HEK293 (cell line): ENCODE data around the gene SAMD8.

Experiments
- CTCF ChIA-PET: fragments of 350-600 bp; formaldehyde crosslinking; extraction: SDS; loops from one replicate; lab custom pipeline; 2021; ENCODE audit warnings: antibody characterized with exemption; lab: Yijun Ruan, JAX
- POLR2A ChIA-PET: fragments of 300-600 bp; formaldehyde crosslinking; extraction: SDS; loops from one replicate; lab custom pipeline; 2020; ENCODE audit warnings: antibody characterized with exemption, inconsistent platforms; lab: Yijun Ruan, JAX
- H3K27ac ChIP-seq: fragments of 200-500 bp; sonication (Bioruptor generic); 2 replicates; pipeline ENCODE4 v1.5.1; 2014; ENCODE audit warnings: low read depth, low read length, control low read depth, inconsistent platforms; ENCODE audit errors: extremely low read depth
- H3K36me3 ChIP-seq, 2 experiments: fragments of 200-500 bp in 1 of 2; sonication (Bioruptor generic) in 1 of 2; 1 replicate in 1 of 2; 2 replicates in 1 of 2; pipeline ENCODE4 v1.5.1; 2014 to 2017; ENCODE audit warnings: inconsistent platforms in 2 of 2, low read length in 2 of 2; ENCODE audit not compliant: control insufficient read depth in 2 of 2, insufficient read depth in 1 of 2
- H3K4me1 ChIP-seq: fragments of 200-500 bp; sonication (Bioruptor generic); 2 replicates; pipeline ENCODE4 v1.5.1; 2014; ENCODE audit warnings: mild to moderate bottlenecking, low read length, inconsistent platforms; ENCODE audit not compliant: control insufficient read depth, insufficient read depth
- H3K4me3 ChIP-seq: 2 replicates; pipeline ENCODE4 v1.5.1; 2011; ENCODE audit warnings: low read depth, mild to moderate bottlenecking, control low read depth, low read length, moderate library complexity
- H3K9me3 ChIP-seq: fragments of 200-500 bp; sonication (Bioruptor generic); 2 replicates; pipeline ENCODE4 v1.5.1; 2014; ENCODE audit warnings: low read depth, low read length, inconsistent platforms; ENCODE audit not compliant: control insufficient read depth, insufficient read depth
- BCL11B ChIP-seq: fragments of 450-650 bp; formaldehyde crosslinking; IDR thresholded peaks from 2 replicates; pipeline ENCODE4 v1.5.1; 2016; ENCODE audit warnings: low read depth, missing biosample characterization, missing genetic modification characterization
- FEZF1 ChIP-seq: fragments of 450-650 bp; formaldehyde crosslinking; IDR thresholded peaks from 2 replicates; pipeline ENCODE4 v1.5.1; 2016; ENCODE audit warnings: missing biosample characterization, missing genetic modification characterization
- GLI2 ChIP-seq: fragments of 450-650 bp; formaldehyde crosslinking; IDR thresholded peaks from 2 replicates; pipeline ENCODE4; 2017; ENCODE audit warnings: missing biosample characterization, missing genetic modification characterization, low read depth, borderline replicate concordance
- HOXA7 ChIP-seq: sonication (generic); formaldehyde crosslinking; IDR thresholded peaks from 2 replicates; pipeline ENCODE4 v1.8.1; 2022; ENCODE audit warnings: missing genetic modification reagents, borderline replicate concordance
- MZF1 ChIP-seq: fragments of 450-650 bp; formaldehyde crosslinking; IDR thresholded peaks from 2 replicates; pipeline ENCODE4 v1.5.1; 2017; ENCODE audit warnings: missing biosample characterization, missing genetic modification characterization, borderline replicate concordance
- OVOL3 ChIP-seq: fragments of 450-650 bp; formaldehyde crosslinking; IDR thresholded peaks from 2 replicates; pipeline ENCODE4 v1.5.1; 2016; ENCODE audit warnings: missing biosample characterization, missing genetic modification characterization
- PBX3 ChIP-seq: sonication (generic); formaldehyde crosslinking; IDR thresholded peaks from 2 replicates; pipeline ENCODE4 v1.8.1; 2022; ENCODE audit warnings: mild to moderate bottlenecking, moderate library complexity, missing genetic modification reagents
- REPIN1 ChIP-seq: fragments of 450-650 bp; formaldehyde crosslinking; IDR thresholded peaks from 2 replicates; pipeline ENCODE4 v1.5.1; 2017; ENCODE audit warnings: missing biosample characterization, missing genetic modification characterization, low read depth
- SALL2 ChIP-seq: fragments of 450-650 bp; formaldehyde crosslinking; IDR thresholded peaks from 2 replicates; pipeline ENCODE4 v1.5.0; 2017; ENCODE audit warnings: missing biosample characterization, mild to moderate bottlenecking, missing genetic modification characterization, borderline replicate concordance
- SCRT2 ChIP-seq: fragments of 450-650 bp; formaldehyde crosslinking; IDR thresholded peaks from 2 replicates; pipeline ENCODE4 v1.5.1; 2016; ENCODE audit warnings: missing biosample characterization, missing genetic modification characterization
- ZBTB17 ChIP-seq: fragments of 450-650 bp; formaldehyde crosslinking; IDR thresholded peaks from 2 replicates; pipeline ENCODE4 v1.5.1; 2016; ENCODE audit warnings: missing biosample characterization, missing genetic modification characterization
- ZBTB20 ChIP-seq: fragments of 450-650 bp; formaldehyde crosslinking; IDR thresholded peaks from 2 replicates; pipeline ENCODE4 v1.5.1; 2016; ENCODE audit warnings: missing biosample characterization, missing genetic modification characterization
- ZBTB26 ChIP-seq: fragments of 450-650 bp; formaldehyde crosslinking; optimal IDR thresholded peaks from 2 replicates; pipeline ENCODE3; 2016; ENCODE audit warnings: missing biosample characterization, mild to moderate bottlenecking, missing genetic modification characterization
- ZBTB7A ChIP-seq: fragments of 450-650 bp; formaldehyde crosslinking; IDR thresholded peaks from 2 replicates; pipeline ENCODE4 v1.5.1; 2016; ENCODE audit warnings: low read depth, missing biosample characterization, missing genetic modification characterization
- ZNF112 ChIP-seq: fragments of 450-650 bp; formaldehyde crosslinking; IDR thresholded peaks from 2 replicates; pipeline ENCODE4 v1.5.0; 2017; ENCODE audit warnings: missing biosample characterization, missing genetic modification characterization
- ZNF148 ChIP-seq: fragments of 450-650 bp; formaldehyde crosslinking; IDR thresholded peaks from 2 replicates; pipeline ENCODE4 v1.5.0; 2017; ENCODE audit warnings: missing biosample characterization, missing genetic modification characterization, borderline replicate concordance
- ZNF174 ChIP-seq: fragments of 450-650 bp; formaldehyde crosslinking; IDR thresholded peaks from 2 replicates; pipeline ENCODE4 v1.5.0; 2017; ENCODE audit warnings: missing biosample characterization, mild to moderate bottlenecking, missing genetic modification characterization
- ZNF302 ChIP-seq: fragments of 450-650 bp; formaldehyde crosslinking; IDR thresholded peaks from 2 replicates; pipeline ENCODE4 v1.5.1; 2016; ENCODE audit warnings: missing biosample characterization, missing genetic modification characterization, low read depth
- ZNF335 ChIP-seq: fragments of 450-650 bp; formaldehyde crosslinking; conservative IDR thresholded peaks from 2 replicates; pipeline ENCODE4 v1.5.1; 2016; ENCODE audit warnings: missing biosample characterization, missing genetic modification characterization
- ZNF341 ChIP-seq: fragments of 450-650 bp; formaldehyde crosslinking; IDR thresholded peaks from 2 replicates; pipeline ENCODE4; 2016; ENCODE audit warnings: low read depth, missing biosample characterization, missing genetic modification characterization
- ZNF449 ChIP-seq: fragments of 450-650 bp; formaldehyde crosslinking; IDR thresholded peaks from 2 replicates; pipeline ENCODE4 v1.5.1; 2017; ENCODE audit warnings: missing biosample characterization, mild to moderate bottlenecking, missing genetic modification characterization, moderate library complexity
- ZNF548 ChIP-seq: fragments of 450-650 bp; formaldehyde crosslinking; IDR thresholded peaks from 2 replicates; pipeline ENCODE4 v1.5.1; 2016; ENCODE audit warnings: missing biosample characterization, missing genetic modification characterization
- ZNF555 ChIP-seq: fragments of 450-650 bp; formaldehyde crosslinking; conservative IDR thresholded peaks from 2 replicates; pipeline ENCODE4 v1.5.1; 2017; ENCODE audit warnings: missing biosample characterization, mild to moderate bottlenecking, missing genetic modification characterization, inconsistent platforms
- ZNF560 ChIP-seq: fragments of 450-650 bp; formaldehyde crosslinking; IDR thresholded peaks from 2 replicates; pipeline ENCODE4 v1.5.1; 2017; ENCODE audit warnings: missing biosample characterization, missing genetic modification characterization, borderline replicate concordance
- ZNF596 ChIP-seq: fragments of 450-650 bp; IDR thresholded peaks from 2 replicates; pipeline ENCODE4 v1.5.0; 2018; ENCODE audit warnings: missing biosample characterization, mild to moderate bottlenecking, missing genetic modification characterization, moderate library complexity
- ZNF610 ChIP-seq: fragments of 450-650 bp; formaldehyde crosslinking; IDR thresholded peaks from 2 replicates; pipeline ENCODE4 v1.5.1; 2016; ENCODE audit warnings: missing biosample characterization, missing genetic modification characterization, borderline replicate concordance
- ZNF677 ChIP-seq: fragments of 450-650 bp; IDR thresholded peaks from 2 replicates; pipeline ENCODE4 v1.5.0; 2018; ENCODE audit warnings: missing biosample characterization, mild to moderate bottlenecking, missing genetic modification characterization, moderate library complexity
- ZNF776 ChIP-seq: fragments of 450-650 bp; formaldehyde crosslinking; IDR thresholded peaks from 2 replicates; pipeline ENCODE4 v1.5.0; 2017; ENCODE audit warnings: missing biosample characterization, missing genetic modification characterization, borderline replicate concordance
- ZNF837 ChIP-seq: fragments of 450-650 bp; formaldehyde crosslinking; IDR thresholded peaks from 2 replicates; pipeline ENCODE4 v1.5.1; 2016; ENCODE audit warnings: missing biosample characterization, missing genetic modification characterization

SAMD8 gene

GRCh38 chr10:75088640-75089039 is 22.8 kb upstream of the SAMD8 start (continued):
- no peak for TF ChIP-seq ZNF335 (tag by site-specific recombination)
- TF ChIP-seq ZNF596 (tag by site-specific recombination) = no peak
- no peak for TF ChIP-seq ZNF148 (tag by site-specific recombination)
- no peak for TF ChIP-seq ZBTB20 (tag by site-specific recombination)
- no peak for TF ChIP-seq ZNF341 (tag by site-specific recombination)
- TF ChIP-seq ZNF610 (tag by site-specific recombination) = no peak

GRCh38 chr10:75089634-75090033 is 21.8 kb upstream of the SAMD8 start:
- TF ChIP-seq ZNF112 (tag by site-specific recombination) (no peak), GLI2 (tag by site-specific recombination) (no peak), ZNF776 (tag by site-specific recombination) (no peak), ZBTB7A (tag by site-specific recombination) (no peak), BCL11B (tag by site-specific recombination) (no peak), ZNF555 (no peak), OVOL3 (tag by site-specific recombination) (no peak), REPIN1 (tag by site-specific recombination) (no peak), ZNF837 (no peak)
- H3K4me3 ChIP-seq = no peak overlapping the region
- ChIA-PET CTCF (interaction anchor here (0.7 to 1.3 kb wide), 2 partner anchors 9 to 146 kb away, joined by 4 to 6 read pairs; partner anchors contain the start of gene COMTD1), POLR2A (no interaction called here)
- H3K9me3 ChIP-seq = no peaks in the 10 kb centered on the region
- no peaks in the 10 kb centered on the region for H3K4me1 ChIP-seq
- H3K27ac ChIP-seq = no peak overlapping the region
- no peaks in the 10 kb centered on the region for H3K36me3 ChIP-seq

- CTCF ChIA-PET = interaction anchor here (0.7 to 1.5 kb wide), 3 partner anchors 10 to 847 kb away, joined by 3 to 4 read pairs (median 3); no protein-coding TSS in a partner anchor
- no peak overlapping the region for H3K27ac ChIP-seq
- no peak overlapping the region for H3K4me3 ChIP-seq
- H3K36me3 ChIP-seq = no peaks in the 10 kb centered on the region
- POLR2A ChIA-PET = no interaction called here
- H3K4me1 ChIP-seq = no peaks in the 10 kb centered on the region
- no peaks in the 10 kb centered on the region for H3K9me3 ChIP-seq
- TF ChIP-seq HOXA7 (no peak), MZF1 (no peak), ZNF449 (no peak), ZNF548 (no peak), ZNF174 (tag by site-specific recombination) (no peak), FEZF1 (tag by site-specific recombination) (no peak), PBX3 (no peak), ZNF302 (tag by site-specific recombination) (no peak), ZBTB17 (tag by site-specific recombination) (no peak), SALL2 (tag by site-specific recombination) (no peak), SCRT2 (no peak), ZNF677 (tag by site-specific recombination) (no peak), ZBTB26 (tag by site-specific recombination) (no peak), ZNF560 (no peak)
These were observed 20.3 kb upstream of the SAMD8 start for GRCh38 chr10:75091146-75091545.
